Glutamatergic neuron (in vitro differentiated cells): ENCODE data around the gene PCDHGB7. TPM values are rescaled to one million over a fixed set of nuclear protein-coding genes. Genes with fewer than 3 reads are reported as not detected.

Experiments used
- DNase-seq: peaks from one replicate; pipeline ENCODE4 v3.0.0; 2022
- H3K27ac Mint-ChIP-seq: one replicate; pipeline ENCODE4 v1.8.0; 2020; ENCODE audit warnings: mild to moderate bottlenecking, mixed read lengths, inconsistent platforms; ENCODE audit not compliant: unreplicated experiment
- H3K27me3 Mint-ChIP-seq: one replicate; pipeline ENCODE4 v1.8.0; 2020; ENCODE audit warnings: mild to moderate bottlenecking, moderate library complexity, mixed read lengths, inconsistent platforms; ENCODE audit not compliant: unreplicated experiment
- H3K36me3 Mint-ChIP-seq: one replicate; pipeline ENCODE4 v1.8.0; 2020; ENCODE audit warnings: mild to moderate bottlenecking, mixed read lengths, inconsistent platforms; ENCODE audit not compliant: unreplicated experiment
- H3K4me1 Mint-ChIP-seq: one replicate; pipeline ENCODE4 v1.8.0; 2020; ENCODE audit warnings: mild to moderate bottlenecking, low read depth, mixed read lengths, inconsistent platforms; ENCODE audit not compliant: unreplicated experiment
- H3K4me3 Mint-ChIP-seq: one replicate; pipeline ENCODE4 v1.8.0; 2020; ENCODE audit warnings: mild to moderate bottlenecking, mixed read lengths, inconsistent platforms; ENCODE audit not compliant: unreplicated experiment
- H3K9me3 Mint-ChIP-seq: one replicate; pipeline ENCODE4 v1.8.0; 2020; ENCODE audit warnings: mild to moderate bottlenecking, moderate library complexity, mixed read lengths, inconsistent platforms; ENCODE audit not compliant: unreplicated experiment
- CTCF ChIP-seq: fragments of 200-600 bp; sonication (generic); IDR thresholded peaks from one replicate; pipeline ENCODE4 v1.5.0; 2021; ENCODE audit not compliant: partially characterized antibody, unreplicated experiment
- total RNA-seq: library from RNA; stranded (reverse); fragmentation: NEBNext Ultra II Directional; extraction: Animal tissue kit (Norgen Biotek cat#: 25700); gene quantifications from one replicate; pipeline ENCODE4 v1.2.1, GENCODE V29; 2021; ENCODE audit not compliant: unreplicated experiment

The PCDHGB7 gene
- total RNA-seq, 1 donor from 2014 or later: 38.6 TPM

GRCh38 chr5:141419074-141419880 is 1.8 kb downstream of the PCDHGB7 start:
- Mint-ChIP-seq H3K4me3 (peak overlapping the region; percentile 92), H3K36me3 (peaks cover 78% of the 10 kb centered on the region), H3K9me3 (peaks cover 66% of the 10 kb centered on the region), H3K27me3 (peaks cover 27% of the 10 kb centered on the region), H3K27ac (peak overlapping the region; percentile 24), H3K4me1 (no peaks in the 10 kb centered on the region)
- no peak for DNase-seq
- no peak for TF ChIP-seq CTCF

GRCh38 chr5:141420855-141421488 is 3.5 kb downstream of the PCDHGB7 start, which contains the start of gene PCDHGA11:
PCDHGA11 (plus strand) TSS chr5:141421051; CDS start chr5:141421228, 177 bp downstream.
- DNase-seq: no peak
- no peak within 1 kb of the TSS for H3K27ac Mint-ChIP-seq
- H3K27me3 Mint-ChIP-seq: peaks cover 23% of the 10 kb centered on the region
- H3K9me3 Mint-ChIP-seq: peaks cover 54% of the 10 kb centered on the region
- H3K4me1 Mint-ChIP-seq: no peaks in the 10 kb centered on the region
- peaks cover 79% of the 10 kb centered on the region for H3K36me3 Mint-ChIP-seq
- peak; percentile 38 for TF ChIP-seq CTCF
- peak within 1 kb of the TSS; percentile 70 for H3K4me3 Mint-ChIP-seq

- Mint-ChIP-seq H3K36me3 (peaks cover 84% of the 10 kb centered on the region), H3K4me3 (peak overlapping the region; percentile 70), H3K27me3 (peaks cover 23% of the 10 kb centered on the region), H3K27ac (no peak overlapping the region), H3K4me1 (no peaks in the 10 kb centered on the region), H3K9me3 (peaks cover 54% of the 10 kb centered on the region)
- no peak for DNase-seq
- TF ChIP-seq CTCF: no peak
Measured at GRCh38 chr5:141421489-141421855, 4.0 kb downstream of the PCDHGB7 start.

- Mint-ChIP-seq H3K4me1 (no peaks in the 10 kb centered on the region), H3K4me3 (no peak overlapping the region), H3K9me3 (peaks cover 57% of the 10 kb centered on the region), H3K36me3 (peaks cover 88% of the 10 kb centered on the region), H3K27me3 (peaks cover 23% of the 10 kb centered on the region), H3K27ac (peak overlapping the region; percentile 12)
- DNase-seq: no peak
- TF ChIP-seq CTCF: no peak
Measured at GRCh38 chr5:141422742-141423291, 5.3 kb downstream of the PCDHGB7 start.
